Activated CD4-positive, alpha-beta T cell treated with anti-CD3 and anti-CD28 coated beads, Interleukin-2, amount 50 U/mL, for 4 hours (primary cell): ENCODE results near the gene PPEF2.

ENCODE experiments used
- DNase-seq, 2 experiments: peaks; one replicate each; pipeline ENCODE4 v3.0.0-alpha.2; 2020

PPEF2 gene

DNA sequence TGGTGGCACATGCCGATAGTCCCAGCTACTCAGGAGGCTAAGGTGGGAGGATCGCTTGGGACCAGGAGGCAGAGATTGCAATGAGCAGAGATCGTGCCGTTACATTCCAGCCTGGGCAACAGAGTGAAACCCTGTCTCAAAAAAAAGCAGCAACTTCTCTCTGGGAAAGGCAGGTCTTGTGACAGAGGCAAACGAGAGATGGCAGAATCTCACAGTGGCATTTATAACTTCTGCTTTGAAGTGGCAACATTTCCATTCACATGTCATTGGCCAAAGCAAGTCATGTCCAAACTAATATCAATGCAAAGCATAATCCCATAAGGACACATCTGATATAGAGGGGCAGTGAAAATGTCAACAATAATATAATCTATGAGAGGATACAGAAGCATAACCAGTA lies 79.8 kb downstream of the PPEF2 start:
- DNase-seq, result no peak

DNA sequence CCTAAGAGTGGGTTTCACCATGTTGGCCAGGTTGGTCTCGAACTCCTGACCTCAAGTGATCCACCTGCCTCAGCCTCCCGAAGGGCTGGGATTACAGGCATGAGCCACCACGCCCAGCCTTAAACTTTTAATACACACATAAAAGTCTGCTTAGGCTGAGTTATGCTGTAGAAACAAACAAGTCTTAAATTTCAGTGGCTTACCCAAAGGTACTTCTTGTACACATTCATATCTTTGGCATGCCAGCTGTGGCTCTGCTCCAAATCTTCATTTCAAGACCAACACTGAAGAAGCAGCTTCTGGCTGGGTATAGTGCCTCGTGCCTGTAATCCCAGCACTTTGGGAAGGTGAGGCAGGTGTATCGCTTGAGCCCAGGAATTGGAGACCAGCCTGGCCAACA lies 80.3 kb downstream of the PPEF2 start:
- no peak for DNase-seq

DNA sequence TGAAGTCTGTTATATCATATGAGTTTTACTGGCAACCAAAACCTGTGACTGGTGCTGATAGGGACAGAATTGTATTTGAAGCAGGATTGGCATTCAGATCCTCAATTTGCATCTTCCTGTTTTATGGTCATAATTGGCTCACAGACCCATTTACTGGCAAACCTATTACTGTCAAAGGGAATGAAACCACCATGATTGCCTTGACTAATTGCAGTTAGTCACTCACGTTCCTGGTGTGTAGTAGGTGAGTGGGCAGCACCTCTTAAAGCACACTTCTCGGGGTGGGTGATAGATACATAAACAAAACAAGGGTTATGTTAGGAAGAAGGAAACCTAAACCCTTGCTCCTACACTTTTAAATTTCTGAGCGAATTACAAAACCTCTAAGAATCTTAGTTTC lies 81.0 kb downstream of the PPEF2 start:
- DNase-seq, result no peak

DNA sequence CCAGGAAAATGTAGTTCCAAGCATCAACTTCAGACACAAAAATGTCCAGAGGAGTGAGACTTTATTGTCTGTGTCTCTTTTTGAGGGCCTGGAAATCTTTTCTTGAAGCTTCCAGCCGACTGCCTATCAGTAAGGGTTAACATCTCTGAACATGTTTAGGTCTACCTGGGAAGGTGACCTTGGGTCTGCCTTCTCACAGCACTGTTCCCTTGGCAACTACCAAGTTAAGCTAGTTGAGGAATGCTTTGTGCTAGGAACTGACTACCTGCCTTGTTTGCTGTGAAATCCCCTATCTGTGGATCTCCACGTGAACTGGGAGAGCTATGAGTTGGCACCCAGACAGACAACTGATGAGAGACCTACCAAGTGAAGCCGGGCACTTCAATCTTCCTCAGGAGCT lies 81.6 kb downstream of the PPEF2 start:
- no peak for DNase-seq

DNA sequence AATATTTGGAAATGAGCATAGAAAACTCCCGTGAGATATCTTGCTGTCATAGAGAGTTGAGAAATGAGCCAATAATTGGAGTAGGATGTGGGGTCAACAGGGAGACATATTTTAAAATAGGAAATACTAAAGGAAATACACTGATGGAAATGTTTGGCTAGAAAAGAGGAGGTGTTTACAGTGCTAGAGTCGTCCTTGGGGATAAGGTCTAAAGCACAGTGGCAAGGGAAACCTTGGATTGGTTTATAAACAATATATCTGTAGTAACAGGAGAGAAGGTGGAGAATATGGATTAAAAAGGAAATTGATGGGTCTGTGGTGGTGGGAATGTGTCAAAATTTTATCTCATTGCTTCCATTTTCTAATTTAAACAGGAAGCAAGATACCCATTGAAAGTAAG lies 82.1 kb downstream of the PPEF2 start:
- no peak for DNase-seq

DNA sequence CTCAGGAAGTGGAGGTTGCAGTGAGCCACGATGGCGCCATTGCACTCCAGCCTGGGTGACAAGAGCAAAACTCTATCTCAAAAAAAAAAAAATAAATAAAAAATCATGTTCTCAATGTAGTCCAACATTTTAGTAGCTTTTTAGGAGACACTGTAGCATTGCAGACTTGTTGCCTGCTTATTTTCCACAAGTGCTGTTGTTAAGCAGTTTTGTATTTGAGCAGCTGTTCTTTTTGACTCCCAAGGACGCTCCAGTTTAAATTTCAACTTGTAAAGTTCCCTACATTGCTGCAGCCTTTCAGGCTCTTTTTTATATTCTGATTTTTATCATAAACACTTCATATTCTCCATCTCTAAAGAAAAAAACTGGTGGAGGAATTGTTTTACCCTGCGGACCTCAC lies 83.1 kb downstream of the PPEF2 start:
- no peak for DNase-seq

DNA sequence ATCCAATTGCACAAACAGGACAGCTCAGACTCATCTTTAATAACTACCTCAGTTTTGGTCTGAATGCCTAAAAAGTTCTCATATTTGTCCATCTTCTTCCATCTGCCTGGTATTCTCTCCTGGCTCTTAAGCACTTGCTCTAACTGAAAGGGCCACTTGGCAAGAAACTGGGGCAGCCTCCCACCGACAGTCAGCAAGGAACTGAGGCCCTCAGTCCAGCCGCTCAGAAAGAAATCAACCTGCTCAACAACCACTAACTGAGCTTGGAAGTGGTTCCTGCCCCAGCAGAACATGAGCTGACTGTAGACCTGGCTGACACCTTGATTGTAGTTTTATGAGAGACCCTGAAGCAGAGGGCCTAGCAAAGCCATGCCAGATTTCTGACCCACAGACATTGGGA lies 84.4 kb downstream of the PPEF2 start:
- DNase-seq, result no peak
